GM12878 (cell line): ENCODE results near the gene IGF2R. TPM values are rescaled to one million over a fixed set of nuclear protein-coding genes. Genes with fewer than 3 reads are reported as not detected.
A peak's percentile ranks its signal among the peaks of the same experiment; 100 is the strongest.

Source experiments
- ATAC-seq: fragments of 200-7000 bp; cut with Tn5 transposase; 3 replicates; pipeline ENCODE4 v1.9.1; 2020; ENCODE audit warnings: mild to moderate bottlenecking, moderate library complexity
- BruUV-seq: library from RNA; stranded (reverse); fragments of 400-500 nt; replicated peaks from 2 replicates; lab custom pipeline; 2021; lab: Mats Ljungman, UMichigan
- CTCF ChIA-PET: fragments of 300-600 bp; sonication (Branson Sonifier 250); formaldehyde crosslinking; extraction: SDS; loops from one replicate; lab custom pipeline; 2021; ENCODE audit warnings: inconsistent platforms; lab: Yijun Ruan, JAX
- POLR2A ChIA-PET: fragments of 350-600 bp; formaldehyde crosslinking; extraction: SDS; loops from one replicate; lab custom pipeline; 2021; ENCODE audit warnings: inconsistent platforms; lab: Charles Lee
- RAD21 ChIA-PET: fragments of 300-600 bp; sonication (Branson Sonifier 250); formaldehyde crosslinking; loops from one replicate; lab custom pipeline; 2023; ENCODE audit warnings: antibody characterized with exemption; ENCODE audit not compliant: unreplicated experiment; lab: Charles Lee
- SMC1A ChIA-PET: fragments of 300-600 bp; sonication (Branson Sonifier 250); formaldehyde crosslinking; loops from one replicate; lab custom pipeline; 2023; ENCODE audit not compliant: unreplicated experiment, uncharacterized antibody; lab: Charles Lee
- DNase-seq: peaks from one replicate; pipeline ENCODE4 v3.0.0-alpha.2; 2011; ENCODE audit warnings: low read depth, low spot score
- FAIRE-seq: peaks from 3 replicates; lab custom pipeline; 2011; peaks lifted over from hg19 to GRCh38; lab: Jason Lieb, UNC
- H2AFZ ChIP-seq: 2 replicates; pipeline ENCODE4 v1.6.0; 2011; ENCODE audit warnings: low read depth, low read length, control low read depth; ENCODE audit not compliant: control insufficient read depth
- H3K27ac ChIP-seq: 2 replicates; pipeline ENCODE4 v1.5.1; 2011; ENCODE audit warnings: control low read depth; ENCODE audit not compliant: control insufficient read depth, insufficient read depth
- H3K27me3 ChIP-seq, 2 experiments: replicated peaks in 1 of 2; 2 replicates each; pipeline versions ENCODE4 v1.6.0 to v1.6.1; 2011; ENCODE audit warnings: low read length in 1 of 2; ENCODE audit not compliant: control insufficient read depth in 2 of 2, insufficient read depth in 2 of 2
- H3K36me3 ChIP-seq, 2 experiments: 2 replicates each; pipeline ENCODE4 v1.5.1; 2011; ENCODE audit warnings: low read length in 1 of 2; ENCODE audit not compliant: control insufficient read depth in 2 of 2, insufficient read depth in 2 of 2
- H3K4me1 ChIP-seq: 2 replicates; pipeline ENCODE4 v1.6.1; 2011; ENCODE audit warnings: mild to moderate bottlenecking, low read length, moderate library complexity, mixed read lengths; ENCODE audit not compliant: control insufficient read depth, insufficient read depth
- H3K4me2 ChIP-seq: 2 replicates; pipeline ENCODE4 v1.6.0; 2011; ENCODE audit warnings: control low read depth; ENCODE audit not compliant: control insufficient read depth, insufficient read depth
- H3K4me3 ChIP-seq: fragments of 200-600 bp; sonication (generic); 2 replicates; pipeline ENCODE4 v1.5.1; 2016
- H3K79me2 ChIP-seq: 2 replicates; pipeline ENCODE4 v1.6.0; 2011; ENCODE audit warnings: low read length; ENCODE audit not compliant: control insufficient read depth, insufficient read depth
- H3K9ac ChIP-seq: 2 replicates; pipeline ENCODE4 v1.8.0; 2011; ENCODE audit warnings: low read length, control low read depth, mixed read lengths; ENCODE audit not compliant: control insufficient read depth, insufficient read depth
- H3K9me3 ChIP-seq: replicated peaks from 3 replicates; pipeline ENCODE4 v1.5.1; 2011; ENCODE audit warnings: mild to moderate bottlenecking, low read length; ENCODE audit not compliant: control insufficient read depth, insufficient read depth
- H4K20me1 ChIP-seq: 2 replicates; pipeline ENCODE4 v1.6.0; 2011; ENCODE audit not compliant: control insufficient read depth, insufficient read depth
- CTCF ChIP-seq, 3 experiments: IDR thresholded peaks in 2 of 3; conservative IDR thresholded peaks in 1 of 3; 2 replicates each; pipeline ENCODE4 v1.5.1; 2011; ENCODE audit warnings: low read depth in 3 of 3, low read length in 3 of 3, mild to moderate bottlenecking in 3 of 3, control low read depth in 2 of 3, moderate library complexity in 2 of 3, inconsistent platforms in 1 of 3, mixed read lengths in 1 of 3; ENCODE audit not compliant: control insufficient read depth in 2 of 3, insufficient read depth in 1 of 3; ENCODE audit errors: extremely low read depth in 1 of 3
- HSF1 ChIP-seq: fragments of 150-350 bp; IDR thresholded peaks from 2 replicates; pipeline ENCODE4 v1.6.1; 2014; ENCODE audit warnings: mild to moderate bottlenecking, low read depth, low read length
- WGBS: methylation state at CpG from one replicate; pipeline ENCODE4 v1.1.6; 2016; ENCODE audit warnings: low lambda C conversion rate; ENCODE audit not compliant: insufficient replicate concordance, insufficient coverage; ENCODE audit errors: missing lambda C conversion rate; 5-methylcytosine and 5-hydroxymethylcytosine counted together
- in situ Hi-C: fragments of 300-500 bp; cut with MboI; formaldehyde crosslinking; loops from 9 replicates; pipeline ENCODE4 v1.14.3; 2018; ENCODE audit warnings: mixed read lengths
- intact Hi-C: fragments of 100-400 bp; cut with micrococcal nuclease; formaldehyde crosslinking; loops from one replicate; pipeline ENCODE4 v1.14.2; 2022; ENCODE audit not compliant: unreplicated experiment
- polyA plus RNA-seq, 11 experiments: library from polyadenylated mRNA; depleted of rRNA in 4 of 11; unstranded in 6 of 11; stranded (reverse) in 5 of 11; fragments of >200 nt; fragmentation: Nextera tagmentation in 4 of 11; fragmentation: Illumina TruSeq in 1 of 11; extraction: Ambion mirVana in 4 of 11; extraction: Trizol in 1 of 11; gene quantifications; 1 replicate in 1 of 11; 2 replicates in 10 of 11; pipeline versions ENCODE4 v1.2.1 to v1.2.3, GENCODE V29; 2011 to 2016; ENCODE audit warnings: inconsistent platforms in 2 of 11, missing spikeins in 2 of 11, low read depth in 1 of 11
- total RNA-seq, 4 experiments: library from RNA; depleted of rRNA in 3 of 4; stranded (reverse); fragments of >200 nt in 3 of 4; fragmentation: Illumina TruSeq in 1 of 4; extraction: Trizol in 1 of 4; gene quantifications; 2 replicates each; pipeline versions ENCODE4 v1.2.1 to v1.2.3, GENCODE V29; 2013 to 2021

IGF2R gene
- total and polyA plus RNA-seq, 10 of the 15 experiments (the other 5 are each of a cell fraction or from before 2014, with no cell fraction given) = 1.00 to 40.1 (median 16.8) TPM

- H3K9ac ChIP-seq = no peak overlapping the region
- in situ Hi-C loops = no loop called here
- no peak overlapping the region for H3K27ac ChIP-seq
- no peaks in the 10 kb centered on the region for H3K27me3 ChIP-seq
- ChIA-PET RAD21 (interaction anchor here (0.7 kb wide), 1 partner anchor 11 kb away, joined by 4 read pairs; no protein-coding TSS in a partner anchor), SMC1A (interaction anchor here (1.1 kb wide), 1 partner anchor 8 kb away, joined by 3 read pairs; no protein-coding TSS in a partner anchor), POLR2A (no interaction called here), CTCF (no interaction called here)
- no peak overlapping the region for H3K4me3 ChIP-seq
- peaks cover 6% of the 10 kb centered on the region; the same call in 1 of the 2 replicates for H4K20me1 ChIP-seq
- no peak for ATAC-seq
- H3K9me3 ChIP-seq = no peaks in the 10 kb centered on the region
- no peak overlapping the region for H2AFZ ChIP-seq
- no TSS peak for BruUV-seq
- peaks cover 27% of the 10 kb centered on the region for H3K4me1 ChIP-seq
- WGBS = 90% methylated on average over 11 of the region's 11 CpGs
- intact Hi-C loops = no loop called here
- no peaks in the 10 kb centered on the region for H3K79me2 ChIP-seq
- DNase-seq = no peak
- no peak overlapping the region for H3K4me2 ChIP-seq
- peaks cover 31 to 62% of the 10 kb centered on the region in 2 experiments for H3K36me3 ChIP-seq
- no peak for FAIRE-seq
- no peak for TF ChIP-seq HSF1
- peak; percentile 14 to 16 (median 15); a peak in 1 of 6 replicates for TF ChIP-seq CTCF (IDR thresholded peaks at IDR 0.05 in 2 of 3, conservative IDR thresholded peaks at IDR 0.05 in 1 of 3; ENCODE audit: control insufficient read depth in 2 of 3, extremely low read depth in 1 of 3, insufficient read depth in 1 of 3, low read depth in 3 of 3, low read length in 3 of 3)
These were observed 103.2 kb downstream of the IGF2R start for GRCh38 chr6:160071805-160072690.
